ENCODE results near the gene LGSN. TPM values are rescaled to one million over a fixed set of nuclear protein-coding genes. Genes with fewer than 3 reads are reported as not detected.

LGSN gene
- total RNA-seq, 4 donors from 2014 or later: not detected

- H3K4me1 ChIP-seq: no peaks in the 10 kb centered on the region
These were observed 56.3 kb downstream of the LGSN start for GRCh38 chr6:63263444-63263843.

DNA sequence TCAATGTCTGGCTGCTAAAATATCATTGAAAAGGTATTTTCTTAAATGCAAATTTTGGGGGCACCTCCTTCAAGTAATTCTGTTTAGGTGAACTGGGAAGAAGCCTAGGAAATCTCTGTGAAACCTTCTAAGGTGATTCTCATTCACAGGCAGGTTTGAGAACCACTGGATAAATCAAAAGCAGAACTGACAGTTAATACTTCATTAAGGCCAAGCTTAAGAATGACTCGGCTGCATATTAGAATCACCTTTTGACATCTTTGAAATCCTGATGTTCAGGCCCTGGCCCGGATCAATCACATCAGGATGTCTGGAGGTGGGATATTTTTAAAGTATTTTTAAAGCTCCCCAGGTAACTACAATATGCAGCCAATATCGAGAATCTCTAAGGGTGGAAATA, 58.0 kb downstream of the LGSN start:
- Histone ChIP-seq H3K36me3 (no peaks in the 10 kb centered on the region), H3K27me3 (no peaks in the 10 kb centered on the region), H3K4me1 (no peaks in the 10 kb centered on the region), H3K27ac (no peak overlapping the region), H3K4me3 (no peak overlapping the region), H3K9me3 (no peaks in the 10 kb centered on the region)
- 67 to 92% methylated on average over 3 of the region's 3 CpGs for WGBS, 2 donors (ENCODE audit: low coverage in 1 of 2)
- ATAC-seq: no peak
- TF ChIP-seq, protein P1, sequence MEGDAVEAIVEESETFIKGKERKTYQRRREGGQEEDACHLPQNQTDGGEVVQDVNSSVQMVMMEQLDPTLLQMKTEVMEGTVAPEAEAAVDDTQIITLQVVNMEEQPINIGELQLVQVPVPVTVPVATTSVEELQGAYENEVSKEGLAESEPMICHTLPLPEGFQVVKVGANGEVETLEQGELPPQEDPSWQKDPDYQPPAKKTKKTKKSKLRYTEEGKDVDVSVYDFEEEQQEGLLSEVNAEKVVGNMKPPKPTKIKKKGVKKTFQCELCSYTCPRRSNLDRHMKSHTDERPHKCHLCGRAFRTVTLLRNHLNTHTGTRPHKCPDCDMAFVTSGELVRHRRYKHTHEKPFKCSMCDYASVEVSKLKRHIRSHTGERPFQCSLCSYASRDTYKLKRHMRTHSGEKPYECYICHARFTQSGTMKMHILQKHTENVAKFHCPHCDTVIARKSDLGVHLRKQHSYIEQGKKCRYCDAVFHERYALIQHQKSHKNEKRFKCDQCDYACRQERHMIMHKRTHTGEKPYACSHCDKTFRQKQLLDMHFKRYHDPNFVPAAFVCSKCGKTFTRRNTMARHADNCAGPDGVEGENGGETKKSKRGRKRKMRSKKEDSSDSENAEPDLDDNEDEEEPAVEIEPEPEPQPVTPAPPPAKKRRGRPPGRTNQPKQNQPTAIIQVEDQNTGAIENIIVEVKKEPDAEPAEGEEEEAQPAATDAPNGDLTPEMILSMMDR (IDR thresholded peaks at IDR 0.05): no peak
- TF ChIP-seq EP300 (IDR thresholded peaks at IDR 0.05): no peak
- TF ChIP-seq POLR2A (IDR thresholded peaks at IDR 0.05): no peak
- no peak for TF ChIP-seq POLR2AphosphoS5 (IDR thresholded peaks at IDR 0.05)

More at GRCh38 chr6:63263444-63263843, 56.3 kb downstream of the LGSN start:
- H3K9me3 ChIP-seq: no peaks in the 10 kb centered on the region
- H3K36me3 ChIP-seq: no peaks in the 10 kb centered on the region
- 6 to 27% methylated on average over 3 of the region's 3 CpGs for WGBS, 2 donors (ENCODE audit: low coverage in 1 of 2)
- TF ChIP-seq, protein P1 (IDR thresholded peaks at IDR 0.05): no peak
- H3K27ac ChIP-seq: no peak overlapping the region
- ATAC-seq: no peak
- no peaks in the 10 kb centered on the region for H3K27me3 ChIP-seq
- H3K4me3 ChIP-seq: no peak overlapping the region

DNA sequence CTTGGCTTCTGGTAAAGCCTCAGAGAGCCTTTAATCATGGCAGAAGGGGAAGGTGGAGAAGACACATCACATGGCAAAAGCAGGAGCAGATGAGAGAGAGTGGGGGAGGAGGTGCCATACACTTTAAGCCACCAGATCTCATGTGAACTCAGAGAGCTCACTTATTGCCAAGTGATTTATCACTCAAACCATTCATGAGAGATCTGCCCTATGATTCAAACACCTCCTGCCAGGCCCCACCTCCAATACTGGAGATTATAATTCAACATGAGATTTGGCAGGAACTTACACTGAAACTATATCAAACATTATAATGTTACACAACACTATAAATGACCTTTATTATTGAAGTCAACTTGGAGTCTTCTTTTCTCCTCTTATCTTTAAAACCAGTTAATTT, 60.6 kb downstream of the LGSN start:
- Histone ChIP-seq H3K9me3 (no peaks in the 10 kb centered on the region), H3K36me3 (no peaks in the 10 kb centered on the region), H3K4me1 (no peaks in the 10 kb centered on the region), H3K27me3 (no peaks in the 10 kb centered on the region), H3K4me3 (no peak overlapping the region), H3K27ac (no peak overlapping the region)
- ATAC-seq: no peak
- TF ChIP-seq POLR2AphosphoS5 (IDR thresholded peaks at IDR 0.05) (no peak), POLR2A (IDR thresholded peaks at IDR 0.05) (no peak), EP300 (IDR thresholded peaks at IDR 0.05) (no peak)
- TF ChIP-seq, protein P1 (IDR thresholded peaks at IDR 0.05): no peak

DNA sequence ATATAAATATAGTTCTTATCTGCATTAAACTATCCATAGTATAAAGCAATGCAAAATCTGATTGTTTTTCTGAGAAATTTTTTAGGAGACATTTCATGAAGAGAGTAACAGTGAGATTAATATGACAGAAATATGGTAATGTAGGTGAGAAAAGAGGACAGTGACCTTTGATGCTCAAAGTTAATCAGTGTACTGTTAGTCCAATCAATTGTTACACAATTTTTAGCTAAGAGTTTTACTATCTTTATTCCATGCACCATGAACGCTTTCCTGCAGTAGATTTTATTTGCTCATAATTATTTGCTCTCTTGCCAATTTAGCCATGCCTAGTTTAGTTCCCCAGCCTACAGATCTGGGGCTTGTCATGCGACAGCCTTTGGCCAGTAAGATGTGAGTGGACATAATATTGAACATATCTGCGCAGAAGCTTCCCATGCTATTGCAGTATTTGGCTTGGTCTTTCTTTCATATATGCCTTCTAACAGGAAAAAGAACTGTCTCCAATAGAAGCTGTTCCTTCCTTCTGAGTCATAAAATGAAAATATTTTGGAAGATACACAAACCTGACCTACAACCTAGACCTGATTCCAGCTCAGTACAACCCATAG, 69.8 kb downstream of the LGSN start:
- Histone ChIP-seq H3K9me3 (no peaks in the 10 kb centered on the region), H3K27me3 (no peaks in the 10 kb centered on the region), H3K4me1 (no peaks in the 10 kb centered on the region), H3K27ac (no peak overlapping the region), H3K36me3 (no peaks in the 10 kb centered on the region), H3K4me3 (no peak overlapping the region)
- no peak for ATAC-seq
- 65 to 72% methylated on average over 2 to 3 of the region's 3 CpGs for WGBS, 2 donors (ENCODE audit: low coverage in 1 of 2)
- TF ChIP-seq POLR2AphosphoS5 (IDR thresholded peaks at IDR 0.05) (no peak), EP300 (IDR thresholded peaks at IDR 0.05) (no peak), POLR2A (IDR thresholded peaks at IDR 0.05) (no peak)
- TF ChIP-seq, protein P1 (IDR thresholded peaks at IDR 0.05): no peak

GRCh38 chr6:63246581-63246980, 73.2 kb downstream of the LGSN start:
- Histone ChIP-seq H3K4me3 (no peak overlapping the region), H3K4me1 (no peaks in the 10 kb centered on the region), H3K27ac (no peak overlapping the region), H3K9me3 (no peaks in the 10 kb centered on the region), H3K36me3 (no peaks in the 10 kb centered on the region), H3K27me3 (no peaks in the 10 kb centered on the region)
- ATAC-seq: no peak
- TF ChIP-seq, protein P1 (IDR thresholded peaks at IDR 0.05): no peak
- TF ChIP-seq EP300 (IDR thresholded peaks at IDR 0.05): no peak
- TF ChIP-seq POLR2AphosphoS5 (IDR thresholded peaks at IDR 0.05): no peak
- no peak for TF ChIP-seq POLR2A (IDR thresholded peaks at IDR 0.05)
